Neural cell (in vitro differentiated cells): ENCODE results near the gene PRKG1. TPM values are rescaled to one million over a fixed set of nuclear protein-coding genes. Genes with fewer than 3 reads are reported as not detected.

Experiments used
- H2AFZ ChIP-seq: fragments of 200-600, 300-800 bp; sonication (generic), shearing (Covaris generic); 2 replicates; pipeline ENCODE4 v1.6.0; 2014; ENCODE audit warnings: low read depth, mild to moderate bottlenecking, antibody characterized with exemption, low read length, moderate library complexity
- H3F3A ChIP-seq: fragments of 200-600 bp; shearing (Covaris generic); 2 replicates; pipeline ENCODE4 v1.6.1; 2016; ENCODE audit warnings: mild to moderate bottlenecking, moderate library complexity, mixed read lengths, antibody characterized with exemption, low read length; ENCODE audit not compliant: insufficient read depth, poor library complexity, severe bottlenecking
- H3K27ac ChIP-seq: fragments of 200-600, 300-800 bp; sonication (generic), shearing (Covaris generic); 2 replicates; pipeline ENCODE4 v1.5.1; 2014; ENCODE audit warnings: mild to moderate bottlenecking, low read length, moderate library complexity
- H3K27me3 ChIP-seq: fragments of 300-800, 200-600 bp; sonication (generic), shearing (Covaris generic); 2 replicates; pipeline ENCODE4 v1.6.0; 2014; ENCODE audit warnings: mild to moderate bottlenecking, low read depth, low read length, moderate library complexity; ENCODE audit not compliant: insufficient read depth
- H3K36me3 ChIP-seq: fragments of 300-800, 200-600 bp; sonication (generic), shearing (Covaris generic); 2 replicates; pipeline ENCODE4 v1.5.1; 2014; ENCODE audit warnings: mild to moderate bottlenecking, antibody characterized with exemption, low read length, moderate library complexity; ENCODE audit not compliant: insufficient read depth
- H3K4me2 ChIP-seq: fragments of 300-800, 200-600 bp; sonication (generic), shearing (Covaris generic); 2 replicates; pipeline ENCODE4 v1.6.0; 2014; ENCODE audit warnings: mild to moderate bottlenecking, low read length
- H3K4me3 ChIP-seq: fragments of 300-800, 200-600 bp; sonication (generic), shearing (Covaris generic); 2 replicates; pipeline ENCODE4 v1.5.1; 2014; ENCODE audit warnings: mild to moderate bottlenecking, low read length, moderate library complexity
- H3K79me2 ChIP-seq: fragments of 200-600 bp; shearing (Covaris generic); replicated peaks from 2 replicates; pipeline ENCODE4 v1.6.0; 2014; ENCODE audit warnings: mild to moderate bottlenecking, low read length, moderate library complexity; ENCODE audit not compliant: insufficient read depth
- H3K9ac ChIP-seq: fragments of 300-800, 200-600 bp; sonication (generic), shearing (Covaris generic); 2 replicates; pipeline ENCODE4 v1.6.1; 2016; ENCODE audit warnings: mild to moderate bottlenecking, low read length, mixed read lengths
- H3K9me2 ChIP-seq: fragments of 200-600 bp; shearing (Covaris generic); 2 replicates; pipeline ENCODE4 v1.6.1; 2016; ENCODE audit warnings: mild to moderate bottlenecking, low read length, mixed read lengths; ENCODE audit not compliant: insufficient read depth
- H3K9me3 ChIP-seq: fragments of 200-600, 300-800 bp; sonication (generic), shearing (Covaris generic); 2 replicates; pipeline ENCODE4 v1.6.1; 2016; ENCODE audit warnings: mild to moderate bottlenecking, mixed run types, low read length, moderate library complexity, mixed read lengths
- H4K20me1 ChIP-seq: fragments of 200-600 bp; shearing (Covaris generic); 2 replicates; pipeline ENCODE4 v1.6.1; 2016; ENCODE audit warnings: mild to moderate bottlenecking, mixed run types; ENCODE audit not compliant: insufficient read depth
- EP300 ChIP-seq: fragments of 450-650 bp; conservative IDR thresholded peaks from 2 replicates; pipeline ENCODE4 v1.6.1; 2014; ENCODE audit warnings: antibody characterized with exemption, mild to moderate bottlenecking, moderate library complexity; ENCODE audit not compliant: poor library complexity, severe bottlenecking
- EZH2 ChIP-seq: fragments of 200-600, 300-800 bp; shearing (Covaris generic), sonication (generic); IDR thresholded peaks from 2 replicates; pipeline ENCODE4 v1.6.1; 2014; ENCODE audit warnings: antibody characterized with exemption, low read length, borderline replicate concordance, mild to moderate bottlenecking; ENCODE audit not compliant: insufficient read depth, poor library complexity, severe bottlenecking
- MXI1 ChIP-seq: fragments of 450-650 bp; conservative IDR thresholded peaks from 2 replicates; pipeline ENCODE4 v1.6.1; 2014; ENCODE audit warnings: antibody characterized with exemption, mild to moderate bottlenecking; ENCODE audit not compliant: poor library complexity, severe bottlenecking
- POLR2AphosphoS5 ChIP-seq: IDR thresholded peaks from 2 replicates; pipeline ENCODE4 v1.6.1; 2012
- RAD21 ChIP-seq: fragments of 450-650 bp; conservative IDR thresholded peaks from 2 replicates; pipeline ENCODE4 v1.6.1; 2014; ENCODE audit warnings: antibody characterized with exemption, mild to moderate bottlenecking, moderate library complexity
- SMC3 ChIP-seq: fragments of 450-650 bp; conservative IDR thresholded peaks from 2 replicates; pipeline ENCODE4 v1.6.1; 2014; ENCODE audit warnings: antibody characterized with exemption, mild to moderate bottlenecking, moderate library complexity; ENCODE audit not compliant: poor library complexity
- TAF1 ChIP-seq: IDR thresholded peaks from 2 replicates; pipeline ENCODE4 v1.6.1; 2012; ENCODE audit warnings: low read depth
- polyA plus RNA-seq: library from polyadenylated mRNA; depleted of rRNA; stranded (reverse); fragments of >200 nt; gene quantifications from 2 replicates; pipeline ENCODE4 v1.2.3, GENCODE V29; 2014
- TF ChIP-seq, protein P1 (sequence below): IDR thresholded peaks from 2 replicates; pipeline ENCODE4 v1.6.1; 2012; ENCODE audit warnings: borderline replicate concordance
- TF ChIP-seq, protein P2 (sequence below): fragments of 450-650 bp; IDR thresholded peaks from 2 replicates; pipeline ENCODE4 v1.5.1; 2014; ENCODE audit warnings: antibody characterized with exemption, mild to moderate bottlenecking, moderate library complexity; ENCODE audit not compliant: poor library complexity, severe bottlenecking

PRKG1 gene
- polyA plus RNA-seq, 1 donor from 2014 or later = 2.2 TPM

DNA sequence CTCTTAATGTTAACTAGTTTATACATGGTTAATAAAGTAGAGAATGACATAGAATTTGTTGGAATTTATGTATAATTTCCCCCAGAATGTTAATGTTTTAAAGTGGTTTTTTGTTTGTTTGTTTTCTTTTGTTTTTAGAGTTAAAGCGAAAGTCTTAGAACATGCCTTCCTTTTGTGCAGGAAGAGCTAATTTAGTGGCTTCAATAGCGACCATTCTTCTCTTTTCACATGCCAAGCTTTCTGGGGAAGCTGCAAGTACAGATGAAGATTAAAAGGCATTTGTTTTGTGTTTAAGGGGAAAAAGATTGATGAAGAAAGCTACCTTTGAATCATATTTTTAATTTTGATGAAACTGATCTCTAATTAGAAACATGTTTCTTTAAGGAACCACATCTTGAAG, 881.4 kb downstream of the PRKG1 start:
- no peaks in the 10 kb centered on the region for H3K27me3 ChIP-seq
- no peaks in the 10 kb centered on the region for H3K36me3 ChIP-seq
- H3K9me2 ChIP-seq = no peaks in the 10 kb centered on the region
- no peaks in the 10 kb centered on the region for H3K79me2 ChIP-seq
- no peak overlapping the region for H2AFZ ChIP-seq
- no peaks in the 10 kb centered on the region for H4K20me1 ChIP-seq
- H3K9ac ChIP-seq = no peak overlapping the region
- H3K27ac ChIP-seq = no peak overlapping the region
- H3K4me3 ChIP-seq = no peak overlapping the region
- H3K4me2 ChIP-seq = no peak overlapping the region
- H3F3A ChIP-seq = no peaks in the 10 kb centered on the region
- no peaks in the 10 kb centered on the region for H3K9me3 ChIP-seq
- TF ChIP-seq TAF1 (no peak), POLR2AphosphoS5 (no peak), EP300 (no peak), EZH2 (no peak), SMC3 (no peak), RAD21 (no peak), MXI1 (no peak)
- TF ChIP-seq, protein P1, sequence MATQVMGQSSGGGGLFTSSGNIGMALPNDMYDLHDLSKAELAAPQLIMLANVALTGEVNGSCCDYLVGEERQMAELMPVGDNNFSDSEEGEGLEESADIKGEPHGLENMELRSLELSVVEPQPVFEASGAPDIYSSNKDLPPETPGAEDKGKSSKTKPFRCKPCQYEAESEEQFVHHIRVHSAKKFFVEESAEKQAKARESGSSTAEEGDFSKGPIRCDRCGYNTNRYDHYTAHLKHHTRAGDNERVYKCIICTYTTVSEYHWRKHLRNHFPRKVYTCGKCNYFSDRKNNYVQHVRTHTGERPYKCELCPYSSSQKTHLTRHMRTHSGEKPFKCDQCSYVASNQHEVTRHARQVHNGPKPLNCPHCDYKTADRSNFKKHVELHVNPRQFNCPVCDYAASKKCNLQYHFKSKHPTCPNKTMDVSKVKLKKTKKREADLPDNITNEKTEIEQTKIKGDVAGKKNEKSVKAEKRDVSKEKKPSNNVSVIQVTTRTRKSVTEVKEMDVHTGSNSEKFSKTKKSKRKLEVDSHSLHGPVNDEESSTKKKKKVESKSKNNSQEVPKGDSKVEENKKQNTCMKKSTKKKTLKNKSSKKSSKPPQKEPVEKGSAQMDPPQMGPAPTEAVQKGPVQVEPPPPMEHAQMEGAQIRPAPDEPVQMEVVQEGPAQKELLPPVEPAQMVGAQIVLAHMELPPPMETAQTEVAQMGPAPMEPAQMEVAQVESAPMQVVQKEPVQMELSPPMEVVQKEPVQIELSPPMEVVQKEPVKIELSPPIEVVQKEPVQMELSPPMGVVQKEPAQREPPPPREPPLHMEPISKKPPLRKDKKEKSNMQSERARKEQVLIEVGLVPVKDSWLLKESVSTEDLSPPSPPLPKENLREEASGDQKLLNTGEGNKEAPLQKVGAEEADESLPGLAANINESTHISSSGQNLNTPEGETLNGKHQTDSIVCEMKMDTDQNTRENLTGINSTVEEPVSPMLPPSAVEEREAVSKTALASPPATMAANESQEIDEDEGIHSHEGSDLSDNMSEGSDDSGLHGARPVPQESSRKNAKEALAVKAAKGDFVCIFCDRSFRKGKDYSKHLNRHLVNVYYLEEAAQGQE = no peak
- TF ChIP-seq, protein P2, sequence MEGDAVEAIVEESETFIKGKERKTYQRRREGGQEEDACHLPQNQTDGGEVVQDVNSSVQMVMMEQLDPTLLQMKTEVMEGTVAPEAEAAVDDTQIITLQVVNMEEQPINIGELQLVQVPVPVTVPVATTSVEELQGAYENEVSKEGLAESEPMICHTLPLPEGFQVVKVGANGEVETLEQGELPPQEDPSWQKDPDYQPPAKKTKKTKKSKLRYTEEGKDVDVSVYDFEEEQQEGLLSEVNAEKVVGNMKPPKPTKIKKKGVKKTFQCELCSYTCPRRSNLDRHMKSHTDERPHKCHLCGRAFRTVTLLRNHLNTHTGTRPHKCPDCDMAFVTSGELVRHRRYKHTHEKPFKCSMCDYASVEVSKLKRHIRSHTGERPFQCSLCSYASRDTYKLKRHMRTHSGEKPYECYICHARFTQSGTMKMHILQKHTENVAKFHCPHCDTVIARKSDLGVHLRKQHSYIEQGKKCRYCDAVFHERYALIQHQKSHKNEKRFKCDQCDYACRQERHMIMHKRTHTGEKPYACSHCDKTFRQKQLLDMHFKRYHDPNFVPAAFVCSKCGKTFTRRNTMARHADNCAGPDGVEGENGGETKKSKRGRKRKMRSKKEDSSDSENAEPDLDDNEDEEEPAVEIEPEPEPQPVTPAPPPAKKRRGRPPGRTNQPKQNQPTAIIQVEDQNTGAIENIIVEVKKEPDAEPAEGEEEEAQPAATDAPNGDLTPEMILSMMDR = no peak

DNA sequence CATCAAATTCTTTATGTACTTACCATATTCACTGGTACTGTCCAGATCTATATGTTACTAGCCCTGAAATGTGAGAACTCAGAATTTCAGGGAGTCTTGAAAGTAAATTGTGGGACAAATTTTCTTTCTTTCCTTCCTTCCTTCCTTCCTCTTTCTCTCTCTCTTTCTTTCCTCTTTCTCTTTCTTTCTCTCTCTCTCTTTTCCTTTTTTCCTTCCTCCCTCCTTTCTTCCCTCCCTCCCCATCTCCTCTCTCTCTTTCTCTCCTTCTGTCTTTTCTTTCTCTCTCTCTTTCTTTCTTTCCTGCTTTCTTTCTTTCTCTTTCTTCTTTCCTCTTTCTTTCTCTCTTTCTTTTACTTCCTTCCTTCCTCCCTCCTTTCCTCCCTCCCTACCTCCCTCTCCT, 882.5 kb downstream of the PRKG1 start:
- Histone ChIP-seq H3K36me3 (no peaks in the 10 kb centered on the region), H3K79me2 (no peaks in the 10 kb centered on the region), H3K9me2 (no peaks in the 10 kb centered on the region), H3K4me3 (no peak overlapping the region), H2AFZ (no peak overlapping the region), H3K9me3 (no peaks in the 10 kb centered on the region), H4K20me1 (no peaks in the 10 kb centered on the region), H3K4me2 (no peak overlapping the region), H3F3A (no peaks in the 10 kb centered on the region), H3K9ac (no peak overlapping the region), H3K27me3 (no peaks in the 10 kb centered on the region), H3K27ac (no peak overlapping the region)
- TF ChIP-seq SMC3 (no peak), RAD21 (no peak), TAF1 (no peak), EZH2 (no peak), MXI1 (no peak), POLR2AphosphoS5 (no peak), EP300 (no peak)
- TF ChIP-seq, protein P1 = no peak
- TF ChIP-seq, protein P2 = no peak
